Measurements from ENCODE around the gene DHRSX.
"Not testable (repeated sequence)": the region's sequence is repeated elsewhere in the genome, so short reads cannot be mapped to it uniquely, and the experiment has no call there.

The DHRSX gene

GRCh38 chrX:2521092-2521926 lies 20.5 kb upstream of the DHRSX start:
- DNase-seq: no peak
- intact Hi-C loops (cut with DNase I): no loop called here

GRCh38 chrX:2520539-2520938 lies 19.8 kb upstream of the DHRSX start:
- intact Hi-C loops (cut with DNase I): no loop called here
- DNase-seq: no peak

- DNase-seq; intact Hi-C loops (cut with DNase I): not testable (repeated sequence)
Observed at GRCh38 chrX:2519638-2520037, 18.9 kb upstream of the DHRSX start.

- intact Hi-C loops (cut with DNase I): no loop called here
- no peak for DNase-seq
Observed at GRCh38 chrX:2517055-2517454, 16.3 kb upstream of the DHRSX start.

- intact Hi-C loops (cut with DNase I): no loop called here
- DNase-seq: no peak
Observed at GRCh38 chrX:2516623-2517022, 15.8 kb upstream of the DHRSX start.

- intact Hi-C loops (cut with DNase I): no loop called here
- DNase-seq: no peak
Observed at GRCh38 chrX:2514131-2514530, 13.4 kb upstream of the DHRSX start.

- intact Hi-C loops (cut with DNase I): no loop called here
Observed at GRCh38 chrX:2513121-2513664, 12.4 kb upstream of the DHRSX start.

GRCh38 chrX:2512501-2512900 lies 11.7 kb upstream of the DHRSX start:
- no peak for DNase-seq
- intact Hi-C loops (cut with DNase I): no loop called here

More at GRCh38 chrX:2513121-2513664, 12.4 kb upstream of the DHRSX start:
- no peak for DNase-seq

- DNase-seq: no peak
- intact Hi-C loops (cut with DNase I): no loop called here
Observed at GRCh38 chrX:2511326-2511725, 10.6 kb upstream of the DHRSX start.

GRCh38 chrX:2508648-2509335 lies 8.0 kb upstream of the DHRSX start:
- no peak for DNase-seq
- intact Hi-C loops (cut with DNase I): no loop called here

- no peak for DNase-seq
- intact Hi-C loops (cut with DNase I): no loop called here
Observed at GRCh38 chrX:2507904-2508627, 7.3 kb upstream of the DHRSX start.

GRCh38 chrX:2507196-2507595 lies 6.4 kb upstream of the DHRSX start:
- no peak for DNase-seq
- intact Hi-C loops (cut with DNase I): no loop called here

- intact Hi-C loops (cut with DNase I); DNase-seq: not testable (repeated sequence)
Observed at GRCh38 chrX:2505341-2505740, 4.6 kb upstream of the DHRSX start.

- DNase-seq: no peak
- intact Hi-C loops (cut with DNase I): no loop called here
Observed at GRCh38 chrX:2504706-2505332, 4.0 kb upstream of the DHRSX start.

GRCh38 chrX:2503591-2504500 lies 3.1 kb upstream of the DHRSX start:
- DNase-seq: no peak
- intact Hi-C loops (cut with DNase I): no loop called here

- DNase-seq: no peak
- intact Hi-C loops (cut with DNase I): no loop called here
Observed at GRCh38 chrX:2502668-2503519, 2.1 kb upstream of the DHRSX start.

GRCh38 chrX:2502120-2502667 lies 1.4 kb upstream of the DHRSX start:
- no peak for DNase-seq
- intact Hi-C loops (cut with DNase I): no loop called here

GRCh38 chrX:2501559-2502102 lies 855 bp upstream of the DHRSX start:
- no peak for DNase-seq
- intact Hi-C loops (cut with DNase I): no loop called here

Measured in posterior cingulate gyrus (tissue), 11 donors.